Activated CD8-positive, alpha-beta memory T cell treated with anti-CD3 and anti-CD28 coated beads, Interleukin-2, amount 10 ng/mL, durations not matched to agents 7 days and 5 days (primary cell): ENCODE data around the gene ADGRG6. TPM values are rescaled to one million over a fixed set of nuclear protein-coding genes. Genes with fewer than 3 reads are reported as not detected.

ENCODE experiments used
- ATAC-seq: fragments of 150-1000 bp; cut with Tn5 transposase; one replicate; pipeline ENCODE4 v1.10.0; 2021; ENCODE audit warnings: moderate library complexity
- CTCF ChIA-PET: fragments of 350-600 bp; sonication (Branson Sonifier 250); formaldehyde crosslinking; loops from one replicate; lab custom pipeline; 2021; ENCODE audit warnings: antibody characterized with exemption; lab: Charles Lee
- DNase-seq: peaks from one replicate; pipeline ENCODE4 v3.0.0-alpha.2; 2020
- H3K27ac Mint-ChIP-seq: one replicate; pipeline ENCODE4 v1.8.0; 2021; ENCODE audit warnings: mild to moderate bottlenecking, mixed read lengths
- H3K27me3 Mint-ChIP-seq: one replicate; pipeline ENCODE4 v1.8.0; 2021; ENCODE audit warnings: mixed read lengths
- H3K36me3 Mint-ChIP-seq: one replicate; pipeline ENCODE4 v1.8.0; 2021; ENCODE audit warnings: mild to moderate bottlenecking, mixed read lengths
- H3K4me1 Mint-ChIP-seq: one replicate; pipeline ENCODE4 v1.8.0; 2021; ENCODE audit warnings: mixed read lengths
- H3K4me3 Mint-ChIP-seq: one replicate; pipeline ENCODE4 v1.8.0; 2021; ENCODE audit warnings: mild to moderate bottlenecking, moderate library complexity, mixed read lengths
- H3K9me3 Mint-ChIP-seq: one replicate; pipeline ENCODE4 v1.8.0; 2022; ENCODE audit warnings: low read depth, mixed read lengths
- total RNA-seq, 2 experiments: library from RNA; stranded (reverse); gene quantifications; one replicate each; pipeline ENCODE4 v1.2.3, GENCODE V29; 2021

ADGRG6 gene
- total RNA-seq, 2 experiments from 2014 or later: 0.26 to 0.52 TPM

- no peak overlapping the region for H3K27ac Mint-ChIP-seq
- DNase-seq: no peak
- ATAC-seq: no peak
- H3K36me3 Mint-ChIP-seq: no peaks in the 10 kb centered on the region
- no peaks in the 10 kb centered on the region for H3K9me3 Mint-ChIP-seq
- H3K27me3 Mint-ChIP-seq: peaks cover 2% of the 10 kb centered on the region
- no peaks in the 10 kb centered on the region for H3K4me1 Mint-ChIP-seq
- CTCF ChIA-PET: interaction anchor here (0.8 to 1.1 kb wide), 2 partner anchors 158 to 165 kb away, joined by 3 to 4 read pairs; no protein-coding TSS in a partner anchor
- no peak overlapping the region for H3K4me3 Mint-ChIP-seq
Measured at GRCh38 chr6:142316791-142317368, 15.1 kb downstream of the ADGRG6 start.

- Mint-ChIP-seq H3K27ac (no peak overlapping the region), H3K27me3 (peaks cover 2% of the 10 kb centered on the region)
- peak; percentile 49 for ATAC-seq
Measured at GRCh38 chr6:142318714-142319113, 16.9 kb downstream of the ADGRG6 start.

GRCh38 chr6:142320366-142320765 is 18.6 kb downstream of the ADGRG6 start:
- CTCF ChIA-PET: no interaction called here
- no peaks in the 10 kb centered on the region for H3K4me1 Mint-ChIP-seq
- H3K36me3 Mint-ChIP-seq: no peaks in the 10 kb centered on the region
- peaks cover 2% of the 10 kb centered on the region for H3K27me3 Mint-ChIP-seq
- H3K9me3 Mint-ChIP-seq: no peaks in the 10 kb centered on the region
- H3K27ac Mint-ChIP-seq: no peak overlapping the region
- no peak overlapping the region for H3K4me3 Mint-ChIP-seq
- ATAC-seq: no peak
- DNase-seq: no peak

More at GRCh38 chr6:142318714-142319113, 16.9 kb downstream of the ADGRG6 start:
- CTCF ChIA-PET: no interaction called here
- Mint-ChIP-seq H3K36me3 (no peaks in the 10 kb centered on the region), H3K9me3 (no peaks in the 10 kb centered on the region), H3K4me3 (no peak overlapping the region), H3K4me1 (no peaks in the 10 kb centered on the region)
- no peak for DNase-seq

GRCh38 chr6:142321451-142321850 is 19.6 kb downstream of the ADGRG6 start:
- no peaks in the 10 kb centered on the region for H3K36me3 Mint-ChIP-seq
- no peak for DNase-seq
- CTCF ChIA-PET: no interaction called here

GRCh38 chr6:142322066-142322465 is 20.3 kb downstream of the ADGRG6 start:
- ATAC-seq (no peak), DNase-seq (no peak)
- Mint-ChIP-seq H3K27me3 (peaks cover 4% of the 10 kb centered on the region), H3K4me1 (no peaks in the 10 kb centered on the region), H3K9me3 (no peaks in the 10 kb centered on the region), H3K27ac (no peak overlapping the region), H3K4me3 (no peak overlapping the region), H3K36me3 (no peaks in the 10 kb centered on the region)
- CTCF ChIA-PET: no interaction called here

More at GRCh38 chr6:142321451-142321850, 19.6 kb downstream of the ADGRG6 start:
- no peak for ATAC-seq
- no peak overlapping the region for H3K27ac Mint-ChIP-seq
- H3K9me3 Mint-ChIP-seq: no peaks in the 10 kb centered on the region
- H3K4me1 Mint-ChIP-seq: no peaks in the 10 kb centered on the region
- H3K4me3 Mint-ChIP-seq: no peak overlapping the region
- H3K27me3 Mint-ChIP-seq: peaks cover 2% of the 10 kb centered on the region

- Mint-ChIP-seq H3K36me3 (no peaks in the 10 kb centered on the region), H3K4me1 (no peaks in the 10 kb centered on the region), H3K9me3 (no peaks in the 10 kb centered on the region), H3K27me3 (peaks cover 6% of the 10 kb centered on the region), H3K4me3 (no peak overlapping the region), H3K27ac (no peak overlapping the region)
- ATAC-seq (no peak), DNase-seq (no peak)
- CTCF ChIA-PET: no interaction called here
Measured at GRCh38 chr6:142322504-142323198, 20.8 kb downstream of the ADGRG6 start.

GRCh38 chr6:142323377-142323776 is 21.6 kb downstream of the ADGRG6 start:
- CTCF ChIA-PET: no interaction called here
- no peak overlapping the region for H3K4me3 Mint-ChIP-seq

GRCh38 chr6:142324111-142324510 is 22.3 kb downstream of the ADGRG6 start:
- Mint-ChIP-seq H3K9me3 (no peaks in the 10 kb centered on the region), H3K4me1 (no peaks in the 10 kb centered on the region), H3K36me3 (no peaks in the 10 kb centered on the region), H3K27me3 (peaks cover 6% of the 10 kb centered on the region), H3K4me3 (no peak overlapping the region), H3K27ac (no peak overlapping the region)
- CTCF ChIA-PET: no interaction called here
- DNase-seq (no peak), ATAC-seq (no peak)

More at GRCh38 chr6:142323377-142323776, 21.6 kb downstream of the ADGRG6 start:
- H3K9me3 Mint-ChIP-seq: no peaks in the 10 kb centered on the region
- H3K36me3 Mint-ChIP-seq: no peaks in the 10 kb centered on the region
- DNase-seq (no peak), ATAC-seq (no peak)
- H3K4me1 Mint-ChIP-seq: no peaks in the 10 kb centered on the region
- no peak overlapping the region for H3K27ac Mint-ChIP-seq
- H3K27me3 Mint-ChIP-seq: peaks cover 8% of the 10 kb centered on the region

GRCh38 chr6:142325111-142325510 is 23.3 kb downstream of the ADGRG6 start:
- ATAC-seq: no peak
- Mint-ChIP-seq H3K9me3 (no peaks in the 10 kb centered on the region), H3K4me1 (no peaks in the 10 kb centered on the region), H3K4me3 (no peak overlapping the region), H3K36me3 (no peaks in the 10 kb centered on the region), H3K27ac (no peak overlapping the region), H3K27me3 (peaks cover 6% of the 10 kb centered on the region)
- CTCF ChIA-PET: interaction anchor here (0.5 kb wide), 1 partner anchor 49 kb away, joined by 3 read pairs; no protein-coding TSS in a partner anchor
- no peak for DNase-seq

GRCh38 chr6:142326540-142326939 is 24.7 kb downstream of the ADGRG6 start:
- DNase-seq (no peak), ATAC-seq (no peak)
- H3K4me3 Mint-ChIP-seq: no peak overlapping the region
- H3K36me3 Mint-ChIP-seq: no peaks in the 10 kb centered on the region
- H3K9me3 Mint-ChIP-seq: no peaks in the 10 kb centered on the region
- CTCF ChIA-PET: no interaction called here
- peaks cover 4% of the 10 kb centered on the region for H3K4me1 Mint-ChIP-seq
- peaks cover 6% of the 10 kb centered on the region for H3K27me3 Mint-ChIP-seq
- H3K27ac Mint-ChIP-seq: no peak overlapping the region

- DNase-seq (no peak), ATAC-seq (no peak)
- H3K4me3 Mint-ChIP-seq: no peak overlapping the region
- H3K36me3 Mint-ChIP-seq: no peaks in the 10 kb centered on the region
- no peak overlapping the region for H3K27ac Mint-ChIP-seq
- H3K4me1 Mint-ChIP-seq: peaks cover 6% of the 10 kb centered on the region
- H3K27me3 Mint-ChIP-seq: peaks cover 6% of the 10 kb centered on the region
- CTCF ChIA-PET: no interaction called here
- H3K9me3 Mint-ChIP-seq: no peaks in the 10 kb centered on the region
Measured at GRCh38 chr6:142328070-142328469, 26.3 kb downstream of the ADGRG6 start.

GRCh38 chr6:142329486-142330113 is 27.8 kb downstream of the ADGRG6 start:
- Mint-ChIP-seq H3K27ac (no peak overlapping the region), H3K27me3 (peaks cover 6% of the 10 kb centered on the region), H3K36me3 (no peaks in the 10 kb centered on the region), H3K9me3 (no peaks in the 10 kb centered on the region), H3K4me3 (no peak overlapping the region), H3K4me1 (peaks cover 6% of the 10 kb centered on the region)
- ATAC-seq: no peak
- CTCF ChIA-PET: no interaction called here
- no peak for DNase-seq

- Mint-ChIP-seq H3K4me3 (no peak overlapping the region), H3K27ac (no peak overlapping the region), H3K4me1 (peaks cover 6% of the 10 kb centered on the region), H3K36me3 (no peaks in the 10 kb centered on the region), H3K9me3 (no peaks in the 10 kb centered on the region), H3K27me3 (peaks cover 6% of the 10 kb centered on the region)
- ATAC-seq: peak; percentile 77
- no peak for DNase-seq
- CTCF ChIA-PET: interaction anchor here (1.1 kb wide), 1 partner anchor 31 kb away, joined by 3 read pairs; no protein-coding TSS in a partner anchor
Measured at GRCh38 chr6:142331075-142331551, 29.3 kb downstream of the ADGRG6 start.
